NCI-H446 (cell line): ENCODE data around the gene MEX3C.
A peak's percentile ranks its signal among the peaks of the same experiment; 100 is the strongest.

Experiments
- DNase-seq, 2 experiments: peaks; one replicate each; lab custom pipeline; 2025; lab: John Stamatoyannopoulos, UW

MEX3C gene

GRCh38 chr18:51197661-51198424 is at the start of gene MEX3C:
MEX3C (minus strand) TSS chr18:51197681; CDS start chr18:51197320, 361 bp downstream.
- DNase-seq: peak; percentile 97 to 99

GRCh38 chr18:51241226-51241625 is 43.7 kb upstream of the MEX3C start:
- DNase-seq: no peak

- DNase-seq: no peak
Measured at GRCh38 chr18:51236225-51236624, 38.7 kb upstream of the MEX3C start.

DNA sequence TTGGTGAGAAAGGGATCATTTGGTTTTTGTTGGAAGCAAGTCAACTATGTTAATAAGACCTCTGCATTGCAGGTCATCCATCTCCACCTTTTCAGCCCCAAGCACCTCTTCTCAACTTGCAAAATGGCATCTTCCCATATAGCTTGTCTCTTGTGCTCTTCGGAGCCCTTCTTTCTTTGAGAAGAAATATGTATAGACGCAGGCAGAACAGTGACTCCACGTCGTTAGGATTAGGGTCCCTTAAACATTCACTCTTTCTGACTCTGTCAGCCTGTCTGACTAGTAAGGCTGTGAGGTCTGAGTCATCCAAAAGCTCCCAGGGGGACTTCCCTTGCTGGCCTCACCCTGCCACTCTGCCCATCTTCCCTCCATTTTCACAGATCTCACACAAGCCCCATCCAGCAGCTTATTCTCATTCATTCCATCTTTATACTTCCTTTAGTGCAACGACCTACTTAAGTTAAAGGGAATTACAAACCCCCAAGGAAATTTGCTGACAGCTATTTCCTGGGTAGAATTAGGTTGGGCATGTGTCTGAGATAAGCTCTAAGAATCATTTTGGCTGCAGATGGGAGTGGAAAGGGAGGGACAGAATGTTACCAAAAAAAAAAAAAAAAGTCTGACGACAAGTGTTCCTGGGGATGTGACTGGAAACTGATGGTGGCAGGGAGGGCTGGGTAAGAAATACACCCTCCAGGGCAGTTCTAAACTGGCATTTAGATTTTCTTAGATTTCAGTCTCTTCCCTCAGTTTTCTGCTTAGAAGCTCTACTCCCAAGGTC is 37.7 kb upstream of the MEX3C start:
- no peak for DNase-seq

DNA sequence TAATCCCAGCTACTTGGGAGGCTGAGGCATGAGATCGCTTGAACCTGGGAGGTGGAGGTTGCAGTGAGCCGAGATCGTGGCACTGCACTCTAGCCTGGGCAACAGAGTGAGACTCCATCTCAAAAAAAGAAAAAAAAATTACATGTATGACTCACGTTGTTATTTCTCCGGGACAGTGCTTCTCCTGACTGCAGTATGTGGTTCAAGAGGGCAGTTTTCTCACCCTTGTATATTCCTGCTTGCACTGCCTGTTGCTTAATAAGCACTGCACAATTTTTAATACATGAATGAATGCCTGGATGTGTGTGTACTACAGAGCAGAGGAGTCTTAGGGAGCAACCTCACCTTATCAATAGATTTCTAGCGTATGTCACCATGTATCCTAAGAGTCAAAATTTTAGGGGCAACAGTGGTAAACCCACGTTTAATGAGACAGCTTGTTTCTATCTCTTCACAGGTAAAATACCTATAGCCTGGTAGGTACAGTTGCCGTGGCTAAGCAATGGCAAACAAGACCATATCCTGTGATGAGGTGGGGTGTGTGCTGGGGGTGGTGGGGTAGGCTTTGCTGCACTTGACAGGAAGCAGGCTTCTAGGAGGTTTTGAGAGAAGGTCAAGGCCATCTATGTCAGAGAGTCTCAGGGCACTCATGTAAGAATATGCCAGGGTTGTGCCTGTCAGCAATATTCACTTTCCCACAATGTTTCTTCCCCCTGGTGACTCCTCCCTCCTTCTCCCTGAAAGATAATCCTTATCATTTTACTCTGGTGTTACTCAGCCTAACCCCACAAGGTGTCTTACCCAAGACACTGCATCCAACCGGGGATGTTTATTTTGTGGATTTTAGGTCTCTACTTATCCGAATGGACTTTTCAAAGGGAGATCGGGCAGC is 36.9 kb upstream of the MEX3C start:
- DNase-seq: no peak

- no peak for DNase-seq
Measured at GRCh38 chr18:51229328-51229727, 31.8 kb upstream of the MEX3C start.

DNA sequence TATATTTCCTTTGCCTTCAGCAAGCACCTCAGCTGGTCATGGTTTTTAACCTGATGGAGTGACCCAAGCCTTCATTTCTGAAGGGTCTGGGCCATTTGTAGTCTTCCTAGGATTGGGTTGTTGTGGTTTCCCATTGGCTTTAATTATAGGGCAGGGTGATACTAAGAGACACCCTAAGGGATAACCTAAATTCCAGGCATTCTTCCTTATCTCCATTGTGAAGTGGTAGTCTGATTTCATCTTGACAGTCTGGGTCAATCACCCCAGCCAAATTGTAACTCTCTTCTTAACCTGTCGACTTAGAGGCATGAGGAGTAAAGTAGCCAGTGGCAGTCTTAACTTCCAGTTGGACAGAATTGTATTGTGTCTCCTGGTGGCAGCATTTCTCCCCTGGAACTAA is 30.2 kb upstream of the MEX3C start:
- no peak for DNase-seq

- no peak for DNase-seq
Measured at GRCh38 chr18:51226587-51227350, 29.3 kb upstream of the MEX3C start.

GRCh38 chr18:51226068-51226467 is 28.6 kb upstream of the MEX3C start:
- no peak for DNase-seq

GRCh38 chr18:51212606-51213005 is 15.1 kb upstream of the MEX3C start:
- DNase-seq: no peak

DNA sequence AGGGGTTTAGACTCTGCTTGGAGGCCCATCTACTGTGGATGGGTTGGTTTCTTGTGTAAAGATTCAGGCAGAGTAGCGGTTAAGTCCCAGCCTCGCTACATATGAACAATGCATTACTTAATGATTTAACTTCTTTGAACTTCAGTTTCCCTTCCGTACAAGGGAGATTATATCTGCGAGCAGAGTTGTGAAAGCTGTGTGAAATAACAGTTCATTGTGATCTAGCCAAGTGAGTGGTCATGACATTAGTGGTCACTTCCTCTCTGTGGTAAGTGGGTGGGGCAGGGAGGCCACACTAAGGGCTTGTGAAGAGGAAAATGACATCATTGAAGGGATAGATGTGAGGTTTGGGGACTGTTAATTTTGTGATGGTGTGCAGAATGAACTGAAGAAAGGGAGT is 14.1 kb upstream of the MEX3C start:
- no peak for DNase-seq

- DNase-seq: peak in 1 of 2 experiments; percentile 27
Measured at GRCh38 chr18:51196811-51197660, 445 bp downstream of the MEX3C start.

DNA sequence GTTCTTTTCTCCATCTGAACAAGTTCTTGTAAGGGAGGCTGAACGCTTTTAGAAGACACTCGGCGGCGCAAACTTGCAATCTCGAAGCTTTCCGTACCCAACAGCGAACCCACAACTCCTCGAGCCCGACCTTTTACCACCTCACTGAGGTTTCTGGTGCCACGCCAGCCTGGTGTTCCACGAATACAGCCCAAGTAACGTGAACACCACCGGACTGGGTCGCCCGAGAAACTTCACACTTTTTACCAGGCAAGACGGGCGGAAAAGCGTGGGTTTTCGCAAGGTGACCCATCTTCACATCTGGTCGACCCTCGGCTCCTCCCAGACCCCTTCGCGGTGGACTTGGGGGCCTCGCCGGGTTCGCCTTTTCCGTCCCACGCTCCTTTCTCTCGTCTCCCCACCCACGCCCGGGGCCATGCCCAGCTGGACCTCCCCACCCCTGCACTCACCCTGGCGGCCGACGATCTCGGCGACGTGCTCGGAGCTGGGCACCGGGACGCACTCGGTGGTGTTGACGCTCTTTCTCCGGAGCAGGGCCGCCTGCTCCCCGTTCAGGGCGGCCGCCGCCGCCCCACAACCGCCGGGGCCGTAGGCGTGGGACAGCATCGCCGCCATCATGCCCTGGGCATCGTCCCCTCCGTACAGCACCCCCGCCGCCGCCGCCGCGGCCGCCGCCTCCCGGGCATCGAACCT is 1.2 kb downstream of the MEX3C start:
- DNase-seq: no peak

GRCh38 chr18:51195451-51196117 is 1.9 kb downstream of the MEX3C start:
- DNase-seq: peak; percentile 38 to 42

- DNase-seq: no peak
Measured at GRCh38 chr18:51195086-51195450, 2.4 kb downstream of the MEX3C start.

DNA sequence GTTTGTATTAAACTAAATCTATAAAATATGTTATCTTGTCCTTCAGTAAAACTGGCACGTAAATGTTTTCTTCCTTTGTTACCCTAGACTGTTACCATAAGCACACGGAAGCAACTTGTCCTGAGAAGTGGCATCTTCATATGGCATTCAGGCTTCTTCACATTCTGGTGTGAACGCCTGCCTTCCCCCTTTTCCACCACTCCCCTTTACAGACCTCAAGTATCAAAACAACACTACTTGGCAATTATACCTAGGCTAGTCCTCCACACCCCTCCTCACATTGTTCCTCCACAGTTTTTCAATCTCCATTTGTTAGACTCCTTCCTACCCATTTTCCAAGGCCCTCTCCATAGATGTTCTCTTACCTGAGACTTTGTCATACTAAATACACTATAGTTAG is 2.9 kb downstream of the MEX3C start:
- no peak for DNase-seq

DNA sequence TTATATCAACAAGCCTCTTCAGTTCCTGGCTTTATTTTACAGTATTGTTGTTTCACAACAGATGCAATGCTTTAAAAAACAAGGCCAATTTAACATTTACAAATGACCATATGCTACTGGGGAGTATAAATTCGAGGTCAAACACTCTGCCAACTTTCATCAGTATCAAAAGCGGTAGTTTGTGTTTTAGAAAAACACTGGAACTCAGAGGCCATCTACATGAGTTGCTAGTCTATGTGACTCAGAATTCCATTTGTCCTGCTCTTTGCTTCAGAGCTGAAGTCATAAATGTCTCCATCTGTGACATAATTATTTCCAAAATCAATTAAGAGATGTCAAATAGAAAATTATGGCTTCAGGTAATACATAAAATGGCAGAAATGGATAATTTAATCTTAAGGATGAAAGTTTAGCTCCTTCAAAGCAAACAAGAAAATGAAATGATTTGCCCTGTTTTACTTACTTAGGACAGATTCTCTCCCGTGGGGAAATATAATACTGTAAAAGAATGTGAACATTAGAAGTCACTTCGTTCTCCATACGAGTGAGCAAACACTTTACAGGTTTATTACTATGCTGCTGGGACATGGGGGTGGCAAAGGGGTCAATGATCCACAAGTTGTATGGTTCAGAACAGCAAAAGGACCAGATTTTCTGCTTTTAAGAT is 3.7 kb downstream of the MEX3C start:
- DNase-seq: peak in 1 of 2 experiments; percentile 47

DNA sequence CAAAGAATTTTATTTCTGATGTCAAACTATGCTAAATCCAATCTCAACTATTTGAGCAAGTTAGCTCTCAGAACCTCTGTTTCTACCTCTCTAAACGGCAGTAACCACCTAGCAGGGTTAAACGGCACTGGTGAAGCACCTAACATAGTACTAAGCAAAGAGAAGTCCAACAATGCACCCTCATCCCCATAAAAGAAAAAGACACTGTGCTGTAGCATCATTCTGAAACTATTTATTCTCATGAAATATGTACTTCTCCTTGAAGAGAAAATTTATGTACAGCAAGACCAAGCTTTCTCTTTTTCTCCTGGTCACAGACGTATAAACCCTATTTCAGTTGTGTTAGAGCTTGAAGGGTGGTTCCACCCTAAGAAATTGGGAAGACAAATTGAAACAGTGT is 4.8 kb downstream of the MEX3C start:
- no peak for DNase-seq

- DNase-seq: no peak
Measured at GRCh38 chr18:51192026-51192425, 5.5 kb downstream of the MEX3C start.
